Skeletal muscle satellite cell (primary cell): ENCODE results near the gene OR6C4.
"Not testable (repeated sequence)": the region's sequence is repeated elsewhere in the genome, so short reads cannot be mapped to it uniquely, and the experiment has no call there.

Source experiments
- H3K27me3 ChIP-seq: 2 replicates; pipeline ENCODE4 v1.7.0; 2013; ENCODE audit warnings: low read length; ENCODE audit not compliant: control insufficient read depth, insufficient read depth
- H3K36me3 ChIP-seq: 2 replicates; pipeline ENCODE4 v1.7.0; 2013; ENCODE audit warnings: mild to moderate bottlenecking, control low read depth, low read length; ENCODE audit not compliant: insufficient read depth
- H3K4me1 ChIP-seq: 2 replicates; pipeline ENCODE4 v1.7.0; 2013; ENCODE audit warnings: low read length; ENCODE audit not compliant: control insufficient read depth, insufficient read depth
- H3K4me2 ChIP-seq: 2 replicates; pipeline ENCODE4 v1.7.0; 2013; ENCODE audit warnings: mild to moderate bottlenecking, low read length
- H3K4me3 ChIP-seq: 2 replicates; pipeline ENCODE4 v1.7.0; 2013; ENCODE audit warnings: low read length
- H3K9ac ChIP-seq: 2 replicates; pipeline ENCODE4 v1.7.0; 2013; ENCODE audit warnings: mild to moderate bottlenecking, low read depth, low read length, moderate library complexity
- H3K9me3 ChIP-seq: replicated peaks from 2 replicates; pipeline ENCODE4 v1.7.0; 2013; ENCODE audit warnings: mild to moderate bottlenecking, control low read depth, low read length

The OR6C4 gene

DNA sequence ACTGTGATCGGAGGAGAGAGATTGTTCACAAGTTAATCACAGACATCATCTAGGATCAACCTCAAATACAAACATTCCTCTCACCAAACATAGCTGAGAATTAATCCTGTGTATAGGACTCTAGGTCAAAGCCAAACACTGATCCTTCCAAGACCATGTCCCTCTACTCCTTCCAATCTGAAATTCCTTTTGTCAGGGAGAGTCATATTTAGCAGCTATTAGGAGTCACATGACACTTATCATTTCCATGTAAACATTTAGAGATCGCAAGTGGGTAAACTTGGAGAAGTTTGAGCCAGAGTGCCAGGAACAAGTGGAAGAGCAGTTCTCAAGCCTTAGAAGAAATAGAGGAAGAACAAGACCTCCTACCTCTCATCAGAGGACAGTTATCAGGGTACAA lies 36.4 kb downstream of the OR6C4 start:
- Histone ChIP-seq H3K9me3 (no peaks in the 10 kb centered on the region), H3K9ac (no peak overlapping the region), H3K36me3 (no peaks in the 10 kb centered on the region), H3K4me3 (no peak overlapping the region), H3K27me3 (no peaks in the 10 kb centered on the region), H3K4me2 (no peak overlapping the region), H3K4me1 (no peaks in the 10 kb centered on the region)

DNA sequence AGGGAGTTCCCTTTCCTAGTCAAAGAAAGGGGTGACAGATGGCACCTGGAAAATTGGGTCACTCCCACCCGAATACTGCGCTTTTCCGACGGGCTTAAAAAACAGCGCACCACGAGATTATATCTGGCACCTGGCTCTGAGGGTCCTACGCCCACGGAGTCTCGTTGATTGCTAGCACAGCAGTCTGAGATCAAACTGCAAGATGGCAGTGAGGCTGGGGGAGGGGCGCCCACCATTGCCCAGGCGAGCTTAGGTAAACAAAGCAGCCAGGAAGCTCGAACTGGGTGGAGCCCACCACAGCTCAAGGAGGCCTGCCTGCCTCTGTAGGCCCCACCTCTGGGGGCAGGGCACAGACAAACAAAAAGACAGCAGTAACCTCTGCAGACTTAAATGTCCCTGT lies 40.8 kb downstream of the OR6C4 start:
- not testable (repeated sequence) for H3K9ac ChIP-seq, H3K9me3 ChIP-seq, H3K27me3 ChIP-seq, H3K36me3 ChIP-seq, H3K4me3 ChIP-seq, H3K4me1 ChIP-seq, H3K4me2 ChIP-seq
